Measurements from ENCODE around the gene VWA8.
"Not testable (repeated sequence)": the region's sequence is repeated elsewhere in the genome, so short reads cannot be mapped to it uniquely, and the experiment has no call there.

Gene VWA8

DNA sequence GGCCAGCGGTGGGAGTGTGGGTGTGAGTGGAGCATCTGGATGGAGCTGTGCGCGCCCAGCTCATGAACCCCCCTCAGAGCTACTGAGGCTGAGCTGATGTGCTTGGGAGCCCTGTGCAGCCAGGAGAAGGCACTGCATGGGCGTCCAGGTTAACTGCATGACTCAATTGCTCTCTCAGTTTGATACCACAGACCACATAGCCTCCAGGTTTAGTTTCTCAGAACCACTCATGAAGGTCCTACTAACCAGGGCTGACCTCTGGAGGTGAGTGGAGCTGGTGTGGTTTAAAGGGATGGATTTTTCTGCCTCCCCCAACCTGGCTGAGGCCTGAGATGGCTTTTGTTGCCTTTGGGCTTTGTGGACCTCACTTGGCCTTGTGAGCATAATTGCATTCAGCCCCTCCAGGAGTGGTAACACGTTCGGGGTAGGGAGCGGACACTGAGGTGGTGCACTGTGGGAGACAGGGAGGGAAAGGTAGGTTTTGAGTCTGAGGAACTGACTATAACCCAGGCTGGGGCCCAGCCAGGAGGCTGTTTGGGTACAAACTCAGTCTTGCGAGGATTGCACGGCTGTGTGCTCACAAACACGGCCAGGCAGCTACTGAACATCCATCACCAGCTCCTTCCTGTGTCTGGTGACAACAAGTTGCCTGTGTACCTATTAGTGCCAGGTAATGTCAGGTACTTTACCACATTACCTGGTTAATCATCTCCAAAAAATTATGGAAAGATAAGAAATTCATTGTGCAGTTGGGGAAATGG, 406.1 kb downstream of the VWA8 start:
- no peak for DNase-seq (ENCODE audit: low read depth)

DNA sequence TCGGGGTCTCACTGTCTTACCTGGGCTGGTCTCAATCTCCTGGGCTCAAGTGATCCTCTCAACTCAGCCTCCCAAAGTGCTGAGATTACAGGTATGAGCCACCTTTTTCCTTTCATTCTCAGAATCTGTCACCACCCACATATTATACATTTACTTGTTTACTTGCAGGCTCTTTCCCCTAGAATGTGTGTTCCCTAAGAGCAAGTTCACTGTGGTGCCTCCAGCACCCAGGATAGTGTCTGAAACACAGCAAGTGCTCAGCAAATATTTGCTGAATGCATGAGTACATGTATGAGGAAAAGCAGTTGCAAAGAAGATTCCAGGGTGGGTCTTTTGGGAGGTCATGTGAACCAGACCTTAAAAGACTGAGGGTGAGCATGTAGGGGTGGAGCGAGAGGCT, 406.7 kb downstream of the VWA8 start:
- DNase-seq (ENCODE audit: low read depth) = no peak

- no peak for DNase-seq (ENCODE audit: low read depth)
Observed at GRCh38 chr13:41552031-41552430, 408.9 kb downstream of the VWA8 start.

GRCh38 chr13:41550276-41550675, 410.6 kb downstream of the VWA8 start:
- DNase-seq (ENCODE audit: low read depth) = no peak

DNA sequence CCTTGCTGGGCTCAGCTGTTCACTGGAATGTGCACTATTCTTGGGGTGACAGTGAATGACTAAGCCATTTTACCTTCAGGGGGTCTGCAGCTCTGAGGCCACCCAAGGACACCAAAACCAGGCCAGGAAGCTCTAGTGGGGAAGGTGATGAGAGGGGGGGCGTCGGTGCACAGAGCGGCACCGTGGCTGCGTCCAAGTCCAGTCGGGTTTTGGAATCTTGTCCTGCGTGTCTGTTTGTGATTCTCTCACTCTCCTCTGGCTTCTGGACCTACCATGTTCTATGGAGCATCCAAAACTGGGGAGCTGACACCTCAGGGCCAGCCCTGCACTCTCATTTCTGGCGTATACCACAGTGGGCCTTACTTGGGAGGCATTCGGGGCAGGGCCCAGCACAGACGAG, 411.4 kb downstream of the VWA8 start:
- no peak for DNase-seq (ENCODE audit: low read depth)

DNA sequence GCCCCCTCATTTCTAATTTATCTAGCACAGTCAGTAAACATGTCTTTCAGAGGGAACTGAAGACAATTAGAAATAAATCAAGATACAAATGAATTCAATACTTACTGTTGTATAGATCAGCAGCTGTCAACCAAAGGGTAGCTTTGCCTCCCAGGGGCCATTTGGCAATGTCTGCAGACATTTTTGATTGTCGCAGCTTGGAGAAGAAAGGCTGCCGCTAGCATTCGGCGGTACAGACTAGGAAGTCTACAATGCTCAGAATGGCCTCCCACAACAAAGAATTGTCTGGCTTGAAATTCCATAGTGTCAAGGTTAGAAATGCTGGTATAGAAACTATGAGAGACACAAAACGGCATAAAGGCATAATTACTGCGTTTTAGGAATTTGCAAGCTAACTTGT, 412.0 kb downstream of the VWA8 start:
- no peak for DNase-seq (ENCODE audit: low read depth)

GRCh38 chr13:41548031-41548430, 412.9 kb downstream of the VWA8 start:
- no peak for DNase-seq (ENCODE audit: low read depth)

GRCh38 chr13:41547251-41548000, 413.5 kb downstream of the VWA8 start:
- DNase-seq (ENCODE audit: low read depth) = no peak

DNA sequence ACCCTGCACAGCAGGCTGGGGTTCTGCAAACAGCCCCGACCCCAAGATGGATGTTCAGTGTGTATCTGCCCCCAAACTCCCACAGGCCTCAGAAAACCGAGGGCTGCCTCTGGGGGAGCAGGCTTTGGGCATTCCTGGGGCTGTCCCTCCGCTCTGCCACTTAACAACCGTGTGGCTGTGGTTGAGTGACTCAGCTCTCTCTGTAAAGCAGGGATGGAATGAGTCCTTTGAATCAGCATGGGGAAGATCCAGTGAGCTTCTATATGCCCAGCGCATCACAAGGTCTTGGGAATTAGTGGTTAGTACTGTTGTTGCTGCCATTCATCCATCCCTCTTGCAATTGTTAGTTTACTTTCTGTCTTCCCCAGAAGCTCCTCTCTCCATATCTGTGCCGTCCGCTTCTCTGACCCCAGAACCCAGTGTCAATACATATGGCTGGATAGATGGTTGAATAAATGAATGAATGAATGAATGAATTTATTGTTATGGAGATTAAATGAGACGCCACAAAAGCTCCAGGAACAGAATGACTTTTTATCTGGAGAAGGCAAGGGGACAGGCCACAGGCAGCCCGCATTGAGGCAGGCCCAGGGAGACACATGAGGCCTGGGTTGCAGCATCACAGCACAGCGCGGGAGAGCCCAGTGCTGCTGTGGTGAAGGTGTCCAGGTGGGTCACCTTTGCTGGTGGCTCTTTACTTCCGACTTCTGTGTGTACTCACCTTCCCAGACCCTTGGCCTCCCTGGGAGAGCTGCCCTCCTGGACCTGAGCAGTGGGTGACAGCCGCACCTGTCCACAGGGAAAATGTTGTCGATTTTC, 414.3 kb downstream of the VWA8 start:
- no peak for DNase-seq (ENCODE audit: low read depth)

GRCh38 chr13:41545432-41545707, 415.5 kb downstream of the VWA8 start:
- no peak for DNase-seq (ENCODE audit: low read depth)

DNA sequence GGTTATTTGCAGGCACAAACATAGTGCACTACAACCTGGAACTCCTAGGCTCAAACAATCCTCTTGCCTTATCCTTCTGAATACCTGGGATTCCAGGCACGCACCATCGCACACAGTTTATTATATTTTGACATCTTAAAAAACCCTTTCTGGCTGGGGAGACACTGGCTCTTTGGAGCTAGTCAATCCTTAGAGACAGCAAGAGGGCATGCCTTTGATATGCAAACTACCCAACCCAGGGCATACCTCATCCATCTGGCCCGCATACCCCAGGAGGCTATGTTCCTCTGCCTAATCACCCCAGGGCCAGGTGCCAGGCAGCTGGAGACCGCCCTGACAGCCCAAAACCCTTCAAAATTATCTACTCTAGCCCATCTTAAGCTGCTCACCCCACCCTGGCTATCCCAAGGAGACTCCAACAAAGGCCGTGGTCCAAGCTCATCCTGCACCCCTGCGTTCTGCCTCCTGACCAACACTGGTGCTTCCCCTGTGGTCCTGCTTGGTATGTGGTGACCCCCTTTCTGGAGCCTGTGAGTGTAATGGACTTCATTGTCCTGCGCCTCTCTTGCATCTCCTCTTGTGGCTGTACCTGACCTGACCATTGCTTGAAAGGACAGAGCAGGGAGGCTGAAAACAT, 417.1 kb downstream of the VWA8 start:
- DNase-seq (ENCODE audit: low read depth) = no peak

DNA sequence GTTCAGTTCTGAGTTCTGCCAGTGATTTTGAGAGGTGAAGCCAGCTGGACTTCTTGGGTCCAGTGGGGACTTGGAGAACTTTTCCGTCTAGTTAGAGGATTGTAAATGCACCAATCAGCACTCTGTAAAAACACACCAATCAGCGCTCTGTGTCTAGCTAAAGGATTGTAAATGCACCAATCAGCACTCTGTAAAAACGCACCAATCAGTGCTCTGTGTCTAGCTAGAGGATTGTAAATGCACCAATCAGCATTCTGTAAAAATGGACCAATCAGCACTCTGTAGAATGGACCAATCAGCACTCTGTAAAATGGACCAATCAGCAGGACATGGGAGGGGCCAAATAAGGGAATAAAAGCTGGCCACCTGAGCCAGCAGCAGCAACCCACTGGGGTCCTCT, 418.1 kb downstream of the VWA8 start:
- DNase-seq (ENCODE audit: low read depth) = not testable (repeated sequence)

GRCh38 chr13:41542281-41542680, 418.6 kb downstream of the VWA8 start:
- no peak for DNase-seq (ENCODE audit: low read depth)

DNA sequence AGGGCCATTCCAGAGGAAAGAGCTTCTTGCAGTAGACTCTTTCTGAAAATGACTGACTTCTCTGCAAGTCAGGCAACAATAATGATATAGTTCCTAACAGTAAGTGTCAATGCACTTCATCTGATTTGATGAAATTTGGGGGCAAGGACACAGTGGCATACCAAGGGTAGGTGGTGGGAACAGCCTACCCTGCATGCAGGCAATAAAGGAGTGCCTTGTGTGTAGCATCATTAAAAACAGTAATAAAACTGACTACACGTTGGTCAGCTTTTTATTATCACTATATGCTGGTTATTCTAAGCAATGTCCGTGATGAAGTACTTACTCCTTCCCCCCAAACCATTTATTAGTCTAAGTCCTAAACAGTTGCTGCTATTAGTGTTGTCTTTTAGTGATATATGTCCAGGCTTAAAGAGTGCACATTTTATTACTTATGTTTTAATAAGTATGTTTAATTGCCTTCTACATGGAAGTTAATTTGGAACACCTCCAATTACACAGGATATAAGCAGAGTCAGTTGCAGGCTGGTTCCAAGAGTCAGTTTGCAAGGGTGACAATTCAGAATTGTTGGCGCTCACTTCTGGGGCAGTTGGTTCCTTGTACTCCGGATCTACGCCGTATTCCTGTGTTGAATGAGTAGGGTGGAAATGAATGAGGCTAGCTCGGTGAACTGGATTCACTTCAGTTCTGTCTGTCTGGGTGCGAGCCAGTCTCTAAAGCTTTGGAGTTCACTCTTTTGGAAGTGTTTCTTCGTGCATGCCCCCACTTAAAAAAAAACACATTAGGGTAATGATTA, 419.6 kb downstream of the VWA8 start:
- DNase-seq (ENCODE audit: low read depth) = no peak

GRCh38 chr13:41540240-41540639, 420.7 kb downstream of the VWA8 start:
- DNase-seq (ENCODE audit: low read depth) = peak; percentile 18

DNA sequence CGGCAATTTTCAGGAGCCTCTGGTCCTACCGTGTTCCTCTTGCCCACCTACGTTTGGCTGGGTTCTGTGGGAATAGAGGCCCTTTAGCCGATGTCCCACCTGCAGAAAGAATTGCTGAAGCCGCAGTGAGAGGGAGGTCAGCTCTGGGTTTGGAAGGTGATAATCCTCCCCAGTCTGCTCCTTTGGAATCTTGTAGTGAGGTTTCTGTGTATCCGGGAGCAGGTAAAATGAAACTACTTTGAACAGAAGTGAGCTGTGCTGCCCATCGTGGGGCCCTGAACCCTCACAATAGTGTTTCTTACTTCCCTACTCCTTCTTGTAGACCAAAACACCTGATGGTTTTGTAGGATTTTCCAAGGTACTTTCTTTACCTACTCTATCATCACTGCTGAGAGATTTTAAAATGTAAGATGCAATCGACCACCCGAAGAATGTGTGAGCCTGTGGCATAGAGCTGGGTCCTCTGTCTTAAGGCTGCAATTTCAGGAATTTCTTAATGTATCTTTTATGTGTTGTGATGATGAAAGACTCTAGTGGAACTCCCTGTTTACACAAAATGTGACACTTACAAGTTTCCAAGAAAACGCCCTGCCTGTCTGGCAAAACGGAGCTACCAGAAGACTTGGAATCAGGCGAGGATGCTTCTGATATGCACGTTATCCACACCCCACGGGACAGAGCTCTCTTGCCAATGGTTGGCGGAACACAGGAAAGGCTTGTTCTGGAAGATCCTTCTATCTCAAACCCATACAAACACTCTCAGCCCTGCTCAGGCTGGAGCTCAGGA, 427.4 kb downstream of the VWA8 start:
- DNase-seq (ENCODE audit: low read depth) = no peak

- DNase-seq (ENCODE audit: low read depth) = no peak
Observed at GRCh38 chr13:41528021-41528420, 432.9 kb downstream of the VWA8 start.

- no peak for DNase-seq (ENCODE audit: low read depth)
Observed at GRCh38 chr13:41520660-41521630, 440.0 kb downstream of the VWA8 start.

GRCh38 chr13:41520016-41520659, 440.8 kb downstream of the VWA8 start:
- no peak for DNase-seq (ENCODE audit: low read depth)
